Liver (tissue), 3 donors: ENCODE data around the gene TRAK1.

Experiments
- FOXA1 ChIP-seq: IDR thresholded peaks from 2 replicates; pipeline ENCODE4 v1.6.1; 2016; ENCODE audit warnings: antibody characterized with exemption
- JUND ChIP-seq, 2 donors: IDR thresholded peaks; 2 replicates each; pipeline ENCODE4 v1.6.1; 2016; ENCODE audit warnings: antibody characterized with exemption in 2 of 2
- RAD21 ChIP-seq, 2 donors: IDR thresholded peaks; 2 replicates each; pipeline ENCODE4 v1.6.1; 2016; ENCODE audit warnings: antibody characterized with exemption in 2 of 2, mild to moderate bottlenecking in 2 of 2
- RXRA ChIP-seq, 2 donors: IDR thresholded peaks; 2 replicates each; pipeline ENCODE4 v1.6.1; 2017 to 2018; ENCODE audit warnings: antibody characterized with exemption in 2 of 2, mild to moderate bottlenecking in 1 of 2
- TAF1 ChIP-seq: conservative IDR thresholded peaks from 2 replicates; pipeline ENCODE4 v1.6.1; 2016; ENCODE audit warnings: antibody characterized with exemption, mild to moderate bottlenecking
- TF ChIP-seq, protein P1 (sequence below): fragments of 150-350 bp; IDR thresholded peaks from 2 replicates; pipeline ENCODE4 v1.5.1; 2017; ENCODE audit warnings: improper control_type of control experiment, low read depth, low read length; ENCODE audit not compliant: missing input control
- TF ChIP-seq, protein P2 (sequence below): IDR thresholded peaks from 2 replicates; pipeline ENCODE4 v1.6.1; 2016; ENCODE audit warnings: antibody characterized with exemption, mild to moderate bottlenecking
- TF ChIP-seq, protein P3 (sequence below): IDR thresholded peaks from 2 replicates; pipeline ENCODE4 v1.6.1; 2016; ENCODE audit warnings: antibody characterized with exemption
- donor health status: healthy.
- donor health status: healthy.

DNA sequence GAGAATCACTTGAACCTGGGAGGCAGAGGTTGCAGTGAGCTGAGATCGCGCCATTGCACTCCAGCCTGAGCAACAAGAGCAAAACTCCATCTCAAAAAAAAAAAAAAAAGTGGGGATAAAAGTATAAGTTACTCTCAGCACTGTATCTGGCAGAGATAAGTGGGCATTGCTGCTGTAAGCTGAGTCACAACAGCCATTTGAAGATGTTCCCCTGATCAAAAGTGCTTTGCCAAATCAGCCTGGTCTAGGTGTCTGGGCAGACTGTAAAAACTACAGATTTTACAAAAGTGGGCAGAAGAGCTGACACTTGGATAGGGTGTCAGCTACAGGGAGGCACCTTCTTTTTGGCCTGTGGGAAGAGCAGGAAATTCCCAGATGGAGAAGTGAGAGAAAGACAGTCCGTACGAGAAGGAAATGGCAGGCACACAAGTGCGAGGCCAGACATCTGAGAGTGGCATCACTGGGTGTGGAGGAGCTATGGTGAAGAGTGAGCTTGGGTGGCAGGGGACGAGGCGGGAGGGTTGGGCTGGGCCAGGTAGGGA lies 78.5 kb downstream of the TRAK1 start:
- TF ChIP-seq, protein P1, sequence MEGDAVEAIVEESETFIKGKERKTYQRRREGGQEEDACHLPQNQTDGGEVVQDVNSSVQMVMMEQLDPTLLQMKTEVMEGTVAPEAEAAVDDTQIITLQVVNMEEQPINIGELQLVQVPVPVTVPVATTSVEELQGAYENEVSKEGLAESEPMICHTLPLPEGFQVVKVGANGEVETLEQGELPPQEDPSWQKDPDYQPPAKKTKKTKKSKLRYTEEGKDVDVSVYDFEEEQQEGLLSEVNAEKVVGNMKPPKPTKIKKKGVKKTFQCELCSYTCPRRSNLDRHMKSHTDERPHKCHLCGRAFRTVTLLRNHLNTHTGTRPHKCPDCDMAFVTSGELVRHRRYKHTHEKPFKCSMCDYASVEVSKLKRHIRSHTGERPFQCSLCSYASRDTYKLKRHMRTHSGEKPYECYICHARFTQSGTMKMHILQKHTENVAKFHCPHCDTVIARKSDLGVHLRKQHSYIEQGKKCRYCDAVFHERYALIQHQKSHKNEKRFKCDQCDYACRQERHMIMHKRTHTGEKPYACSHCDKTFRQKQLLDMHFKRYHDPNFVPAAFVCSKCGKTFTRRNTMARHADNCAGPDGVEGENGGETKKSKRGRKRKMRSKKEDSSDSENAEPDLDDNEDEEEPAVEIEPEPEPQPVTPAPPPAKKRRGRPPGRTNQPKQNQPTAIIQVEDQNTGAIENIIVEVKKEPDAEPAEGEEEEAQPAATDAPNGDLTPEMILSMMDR, result no peak
- TF ChIP-seq TAF1 (no peak), JUND (IDR thresholded peaks at IDR 0.05) (no peak), RAD21 (IDR thresholded peaks at IDR 0.05) (no peak), RXRA (IDR thresholded peaks at IDR 0.05) (no peak), FOXA1 (no peak)
- TF ChIP-seq, protein P2, sequence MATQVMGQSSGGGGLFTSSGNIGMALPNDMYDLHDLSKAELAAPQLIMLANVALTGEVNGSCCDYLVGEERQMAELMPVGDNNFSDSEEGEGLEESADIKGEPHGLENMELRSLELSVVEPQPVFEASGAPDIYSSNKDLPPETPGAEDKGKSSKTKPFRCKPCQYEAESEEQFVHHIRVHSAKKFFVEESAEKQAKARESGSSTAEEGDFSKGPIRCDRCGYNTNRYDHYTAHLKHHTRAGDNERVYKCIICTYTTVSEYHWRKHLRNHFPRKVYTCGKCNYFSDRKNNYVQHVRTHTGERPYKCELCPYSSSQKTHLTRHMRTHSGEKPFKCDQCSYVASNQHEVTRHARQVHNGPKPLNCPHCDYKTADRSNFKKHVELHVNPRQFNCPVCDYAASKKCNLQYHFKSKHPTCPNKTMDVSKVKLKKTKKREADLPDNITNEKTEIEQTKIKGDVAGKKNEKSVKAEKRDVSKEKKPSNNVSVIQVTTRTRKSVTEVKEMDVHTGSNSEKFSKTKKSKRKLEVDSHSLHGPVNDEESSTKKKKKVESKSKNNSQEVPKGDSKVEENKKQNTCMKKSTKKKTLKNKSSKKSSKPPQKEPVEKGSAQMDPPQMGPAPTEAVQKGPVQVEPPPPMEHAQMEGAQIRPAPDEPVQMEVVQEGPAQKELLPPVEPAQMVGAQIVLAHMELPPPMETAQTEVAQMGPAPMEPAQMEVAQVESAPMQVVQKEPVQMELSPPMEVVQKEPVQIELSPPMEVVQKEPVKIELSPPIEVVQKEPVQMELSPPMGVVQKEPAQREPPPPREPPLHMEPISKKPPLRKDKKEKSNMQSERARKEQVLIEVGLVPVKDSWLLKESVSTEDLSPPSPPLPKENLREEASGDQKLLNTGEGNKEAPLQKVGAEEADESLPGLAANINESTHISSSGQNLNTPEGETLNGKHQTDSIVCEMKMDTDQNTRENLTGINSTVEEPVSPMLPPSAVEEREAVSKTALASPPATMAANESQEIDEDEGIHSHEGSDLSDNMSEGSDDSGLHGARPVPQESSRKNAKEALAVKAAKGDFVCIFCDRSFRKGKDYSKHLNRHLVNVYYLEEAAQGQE, result no peak
- TF ChIP-seq, protein P3, sequence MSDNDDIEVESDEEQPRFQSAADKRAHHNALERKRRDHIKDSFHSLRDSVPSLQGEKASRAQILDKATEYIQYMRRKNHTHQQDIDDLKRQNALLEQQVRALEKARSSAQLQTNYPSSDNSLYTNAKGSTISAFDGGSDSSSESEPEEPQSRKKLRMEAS, result no peak
